Sciatic nerve (tissue), 2 donors: ENCODE measurements around the gene UFC1. TPM values are rescaled to one million over a fixed set of nuclear protein-coding genes. Genes with fewer than 3 reads are reported as not detected.
A peak's percentile ranks its signal among the peaks of the same experiment; 100 is the strongest.

ENCODE experiments used
- ATAC-seq: fragments of 200-7000 bp; cut with Tn5 transposase; one replicate; pipeline ENCODE4 v1.9.1; 2020; ENCODE audit warnings: mild to moderate bottlenecking, moderate library complexity
- DNase-seq: peaks from one replicate; pipeline ENCODE4 v3.0.0-alpha.2; 2020; ENCODE audit warnings: low spot score
- intact Hi-C: fragments of 100-400 bp; cut with DNase I; formaldehyde crosslinking; loops from one replicate; pipeline ENCODE4 v1.14.2; 2022
- total RNA-seq: library from RNA; stranded (reverse); fragmentation: NEBNext Ultra II Directional; extraction: Animal tissue kit (Norgen Biotek cat#: 25700); gene quantifications from one replicate; pipeline ENCODE4 v1.2.1, GENCODE V29; 2021
- donor health status: DM: no; HTN: no; CAD: no.
- donor health status: DM: no; HTN: no; CAD: no.

Gene UFC1
- total RNA-seq, 1 donor from 2014 or later: 70.4 TPM

DNA sequence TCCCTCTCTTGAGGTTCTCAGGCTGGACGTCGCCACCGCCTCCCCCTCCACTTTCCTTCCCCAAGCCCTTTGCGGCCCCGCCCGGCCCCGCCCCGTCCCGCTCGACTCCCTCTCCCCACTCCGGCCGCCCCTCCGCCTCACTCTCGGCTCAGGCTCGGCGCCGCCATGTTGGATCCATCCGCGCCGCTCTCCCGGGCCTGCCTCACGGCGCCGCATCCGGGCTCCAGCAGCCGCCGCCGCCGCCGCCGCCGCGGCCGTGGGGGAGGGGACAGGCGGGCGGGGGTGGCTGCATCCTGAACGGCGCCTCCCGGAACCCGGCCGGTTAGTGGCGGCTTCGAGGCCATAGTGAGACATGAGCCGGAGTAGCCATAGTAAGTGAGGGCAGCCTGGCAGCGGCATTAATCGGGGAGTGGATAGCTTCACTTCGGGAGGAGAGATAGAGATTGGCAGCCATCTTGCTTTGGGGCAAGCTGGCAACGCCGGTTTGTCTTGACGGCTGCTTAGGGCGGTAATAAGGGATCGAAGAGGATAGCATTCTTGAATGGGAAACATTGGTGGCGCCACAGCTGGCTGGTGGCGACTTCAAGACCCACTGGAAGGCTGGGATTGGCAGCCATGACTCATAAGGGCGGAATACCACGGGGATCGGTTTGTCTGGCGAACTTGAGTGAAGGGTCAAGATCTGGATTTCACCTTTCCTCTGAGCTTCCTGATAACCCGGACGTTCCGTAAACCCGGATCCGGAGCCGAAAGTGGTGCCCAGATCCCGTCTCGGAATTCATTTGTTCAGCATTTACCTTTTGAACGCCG lies 21.2 kb upstream of the UFC1 start, which contains the start of gene DEDD:
TSS of gene DEDD (minus strand) at position 258 of the 810 bp plus-strand sequence. CDS start 8,205 bp downstream, outside the sequence.
- intact Hi-C loops: no loop called here
- ATAC-seq: peak; percentile 96
- peak; percentile 94 for DNase-seq

GRCh38 chr1:161133220-161133740 lies 20.5 kb upstream of the UFC1 start:
- intact Hi-C loops: no loop called here
- no peak for DNase-seq
- no peak for ATAC-seq

DNA sequence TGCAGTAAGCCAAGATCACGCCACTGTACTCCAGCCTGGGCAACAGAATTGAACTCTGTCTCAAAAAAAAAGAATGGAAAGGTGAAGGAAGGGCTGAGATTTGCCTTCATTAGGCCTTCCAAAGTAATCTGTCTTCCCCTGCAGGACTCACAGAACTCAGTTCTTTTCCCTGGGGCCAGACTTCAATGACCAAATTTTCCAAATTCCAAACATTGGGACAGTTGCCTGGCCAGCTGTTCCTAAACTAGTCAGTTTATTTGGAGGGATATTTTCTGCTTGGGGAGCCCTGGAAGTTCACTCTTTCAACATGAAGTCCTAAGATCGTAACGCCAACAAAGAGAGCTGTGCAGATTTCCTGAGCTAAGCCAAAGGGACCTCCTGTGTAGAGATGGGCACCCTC lies 15.9 kb upstream of the UFC1 start:
- ATAC-seq (no peak), DNase-seq (no peak)
- intact Hi-C loops: no loop called here

DNA sequence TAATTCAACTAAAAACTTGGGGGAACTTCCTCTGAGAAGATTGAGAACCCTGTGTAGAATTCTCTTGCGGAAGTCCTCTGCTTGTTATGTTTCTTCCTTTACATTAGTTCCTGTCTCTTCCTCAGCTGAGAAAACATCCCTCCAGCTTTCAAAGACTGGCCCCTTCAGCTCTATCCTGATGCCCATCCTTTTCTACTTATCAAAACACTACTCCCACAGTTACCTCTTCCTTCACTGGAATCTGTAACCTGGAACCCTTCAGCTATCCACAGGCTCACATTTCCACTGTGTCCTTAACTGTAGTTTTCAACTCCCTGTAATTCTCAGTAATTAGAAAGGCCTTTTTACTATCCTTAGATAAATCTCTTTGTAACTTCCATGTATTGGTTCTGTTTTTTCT lies 15.3 kb upstream of the UFC1 start:
- intact Hi-C loops: no loop called here
- ATAC-seq (no peak), DNase-seq (no peak)

- intact Hi-C loops: no loop called here
- ATAC-seq (no peak), DNase-seq (no peak)
Measured at GRCh38 chr1:161139766-161140165, 14.0 kb upstream of the UFC1 start.

GRCh38 chr1:161140755-161141400 lies 12.9 kb upstream of the UFC1 start:
- no peak for ATAC-seq
- DNase-seq: no peak
- intact Hi-C loops: no loop called here

DNA sequence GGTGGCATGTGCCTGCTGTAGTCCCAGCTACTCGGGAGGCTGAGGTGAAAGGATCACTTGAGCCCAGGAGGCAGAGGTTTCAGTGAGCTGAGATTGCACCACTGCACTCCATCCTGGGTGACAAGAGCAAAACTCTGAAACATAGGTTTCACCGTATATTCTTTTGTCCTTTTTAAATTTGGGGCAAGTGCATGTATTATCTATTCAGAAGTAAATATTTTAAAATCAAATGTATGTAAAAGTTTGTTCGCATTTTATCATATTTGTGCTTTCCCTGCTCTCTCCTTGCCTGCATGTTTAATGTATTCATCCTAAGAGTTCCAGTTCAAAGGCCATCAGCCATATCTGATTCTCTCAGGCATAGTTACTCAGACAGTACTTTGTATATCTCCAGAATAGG lies 7.9 kb upstream of the UFC1 start:
- ATAC-seq: no peak
- intact Hi-C loops: no loop called here
- no peak for DNase-seq

GRCh38 chr1:161153176-161153575 lies 602 bp upstream of the UFC1 start:
- ATAC-seq: no peak
- intact Hi-C loops: no loop called here

DNA sequence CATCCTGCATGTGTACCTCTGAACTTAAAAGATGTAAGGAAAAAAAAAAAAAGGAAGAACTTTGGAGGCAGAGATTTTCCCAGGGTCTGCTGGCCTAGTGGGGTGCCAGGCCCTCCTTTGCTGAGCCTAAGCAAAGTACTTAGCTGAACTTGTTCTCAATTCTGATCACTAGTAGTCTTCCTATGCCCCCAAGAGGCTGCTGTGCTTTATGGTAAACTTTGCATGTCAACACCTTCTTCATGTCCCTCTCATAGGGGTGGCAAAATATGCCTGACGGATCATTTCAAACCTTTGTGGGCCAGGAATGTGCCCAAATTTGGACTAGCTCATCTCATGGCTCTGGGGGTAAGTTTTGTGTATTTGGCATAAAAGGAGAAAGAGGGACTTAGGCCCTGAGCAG lies 4.1 kb downstream of the UFC1 start:
- DNase-seq (no peak), ATAC-seq (no peak)
- intact Hi-C loops: no loop called here

More at GRCh38 chr1:161153176-161153575, 602 bp upstream of the UFC1 start:
- no peak for DNase-seq

GRCh38 chr1:161158316-161159010 lies 4.7 kb downstream of the UFC1 start:
- DNase-seq: no peak
- intact Hi-C loops: no loop called here
- no peak for ATAC-seq

DNA sequence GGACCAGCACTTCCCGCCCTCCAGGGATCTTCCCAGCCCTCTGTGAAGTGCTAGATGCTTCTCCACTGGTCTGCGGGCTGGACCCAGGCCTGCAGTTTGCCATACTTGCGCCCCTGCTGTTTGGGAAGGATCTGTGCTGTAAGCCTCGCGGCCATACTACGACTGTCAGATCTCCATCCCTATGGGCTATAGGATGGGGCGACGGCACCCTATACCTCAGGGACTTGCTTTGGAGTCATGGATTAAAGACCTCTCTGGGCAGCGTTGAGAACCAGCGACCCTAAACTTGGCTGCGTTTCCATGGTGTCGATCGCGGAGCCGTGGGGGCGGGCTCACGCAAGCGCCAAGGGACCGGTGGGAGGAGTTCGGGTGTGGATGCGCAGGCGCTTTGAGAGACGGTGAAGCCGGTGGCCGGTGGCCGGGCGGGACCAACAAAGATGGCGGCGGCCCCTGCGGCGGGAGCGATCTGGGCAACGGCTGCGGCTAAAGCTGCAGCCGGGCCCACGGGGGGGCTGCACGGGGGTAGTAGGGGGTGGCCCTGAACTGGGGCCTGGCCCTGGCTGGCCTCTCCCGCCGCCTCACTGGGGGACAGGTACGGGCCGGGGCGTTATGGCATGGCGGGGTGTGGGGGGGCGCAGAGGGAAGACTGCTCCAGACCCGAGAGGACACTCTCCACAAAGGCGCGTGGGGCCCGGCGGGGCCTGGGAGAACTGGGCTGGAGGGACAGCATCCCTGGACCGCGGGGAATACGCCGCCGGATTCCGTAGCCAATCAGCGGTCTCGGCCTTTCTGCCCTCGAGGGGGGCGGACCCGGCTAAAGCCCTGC lies 5.5 kb downstream of the UFC1 start, which contains the start of gene USP21:
TSS of gene USP21 (plus strand) at position 414 of the 826 bp plus-strand sequence. CDS start 1,141 bp downstream, outside the sequence.
- intact Hi-C loops: no loop called here

GRCh38 chr1:161159913-161160243 lies 6.1 kb downstream of the UFC1 start:
- intact Hi-C loops: no loop called here
- ATAC-seq (no peak), DNase-seq (no peak)

More for the DNA sequence above, 5.5 kb downstream of the UFC1 start, which contains the start of gene USP21:
- DNase-seq: peak; percentile 96
- peak; percentile 97 for ATAC-seq

GRCh38 chr1:161160671-161161145 lies 6.9 kb downstream of the UFC1 start:
- intact Hi-C loops: no loop called here
- ATAC-seq (no peak), DNase-seq (no peak)

DNA sequence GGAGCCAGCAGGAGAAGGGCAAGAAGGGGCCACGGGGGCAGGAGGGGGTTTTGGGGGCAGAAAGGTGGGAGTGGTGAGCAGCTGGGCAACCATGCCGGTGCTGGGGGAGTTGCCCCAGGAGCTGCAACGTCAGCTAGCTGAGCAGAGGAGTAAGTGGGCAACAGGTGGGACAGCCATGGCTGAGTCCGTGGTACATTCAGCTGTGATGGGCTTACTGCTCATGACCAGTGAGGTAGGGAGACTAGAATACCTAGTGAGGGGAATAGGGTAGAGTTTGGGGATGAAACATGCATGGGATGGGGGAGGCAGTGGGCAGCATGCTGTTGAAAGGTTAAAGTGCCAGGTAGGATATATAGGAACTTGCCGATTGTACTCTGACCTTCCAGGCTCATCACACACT lies 7.9 kb downstream of the UFC1 start:
- DNase-seq: no peak
- no peak for ATAC-seq
- intact Hi-C loops: no loop called here

- DNase-seq (no peak), ATAC-seq (no peak)
- intact Hi-C loops: no loop called here
Measured at GRCh38 chr1:161162052-161162451, 8.3 kb downstream of the UFC1 start.

- intact Hi-C loops: no loop called here
- DNase-seq (no peak), ATAC-seq (no peak)
Measured at GRCh38 chr1:161162806-161163205, 9.0 kb downstream of the UFC1 start.

GRCh38 chr1:161163793-161164192 lies 10.0 kb downstream of the UFC1 start:
- no peak for DNase-seq
- ATAC-seq: no peak
- intact Hi-C loops: no loop called here

DNA sequence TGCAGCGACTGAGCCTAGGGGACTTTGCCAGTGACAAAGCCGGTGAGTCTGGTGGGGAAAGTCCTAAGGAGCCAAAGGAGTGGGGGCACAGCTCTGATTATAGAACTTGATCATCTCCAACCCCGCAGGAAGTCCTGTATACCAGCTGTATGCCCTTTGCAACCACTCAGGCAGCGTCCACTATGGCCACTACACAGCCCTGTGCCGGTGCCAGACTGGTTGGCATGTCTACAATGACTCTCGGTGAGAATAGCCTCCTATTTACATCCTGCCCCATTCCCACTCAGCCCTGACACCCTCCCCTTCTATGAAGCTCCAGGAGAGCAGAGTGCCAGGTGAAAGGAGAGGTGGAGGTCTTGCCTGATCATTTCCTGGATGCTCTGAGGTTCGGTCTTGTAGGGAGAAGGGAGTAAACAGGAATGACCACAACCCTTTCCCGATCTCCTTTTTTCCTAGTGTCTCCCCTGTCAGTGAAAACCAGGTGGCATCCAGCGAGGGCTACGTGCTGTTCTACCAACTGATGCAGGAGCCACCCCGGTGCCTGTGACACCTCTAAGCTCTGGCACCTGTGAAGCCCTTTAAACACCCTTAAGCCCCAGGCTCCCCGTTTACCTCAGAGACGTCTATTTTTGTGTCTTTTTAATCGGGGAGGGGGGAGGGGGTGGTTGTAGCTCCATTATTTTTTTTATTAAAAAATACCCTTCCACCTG lies 11.3 kb downstream of the UFC1 start:
- intact Hi-C loops: no loop called here
- DNase-seq: no peak

More for the DNA sequence above, 11.3 kb downstream of the UFC1 start:
- ATAC-seq: no peak
